ENCODE measurements around the gene LRRC10. TPM values are rescaled to one million over a fixed set of nuclear protein-coding genes. Genes with fewer than 3 reads are reported as not detected.

LRRC10 gene
- total and polyA plus RNA-seq, 11 donors: 7.4 to 82.9 (median 36.6) TPM

DNA sequence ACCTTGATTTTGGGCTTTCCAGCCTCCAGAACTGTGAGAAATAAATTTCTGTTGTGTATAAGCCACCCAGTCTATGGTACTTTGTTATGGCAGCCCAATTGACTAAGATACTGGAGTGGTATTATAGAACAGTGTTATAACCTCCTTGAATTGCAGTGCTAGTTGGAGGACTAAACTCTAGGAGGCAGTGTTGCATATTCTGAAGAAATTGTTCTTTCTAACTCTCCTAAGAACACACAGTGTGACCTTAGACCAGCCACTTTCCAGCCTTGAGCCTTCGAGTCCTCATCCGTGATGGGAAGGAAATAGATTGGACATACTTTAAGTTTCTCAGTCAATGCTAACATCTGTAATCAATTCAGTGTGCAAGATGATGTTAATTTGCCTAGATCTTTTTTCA is 22.4 kb upstream of the LRRC10 start:
- WGBS, 4 donors: 89 to 97% (median 93%) methylated on average over 2 of the region's 2 CpGs
- intact Hi-C loops (cut with DNase I): loop anchor here in 1 of 10 donors (10.0 kb wide), 1 partner anchor 238 kb away; no protein-coding TSS in a partner anchor
- TF ChIP-seq POLR2A (IDR thresholded peaks at IDR 0.05) (no peak), CTCF (IDR thresholded peaks at IDR 0.05) (no peak)
- ATAC-seq (no peak), DNase-seq (no peak)
- Histone ChIP-seq H3K4me3 (no peak overlapping the region), H3K27ac (no peak overlapping the region), H3K4me1 (peaks cover 0 to 4% (median 0%) of the 10 kb centered on the region in 12 donors), H3K9me3 (no peaks in the 10 kb centered on the region), H3K27me3 (no peaks in the 10 kb centered on the region), H3K36me3 (no peaks in the 10 kb centered on the region)

- H3K27me3 ChIP-seq: no peaks in the 10 kb centered on the region
- intact Hi-C loops (cut with DNase I): loop anchor here in 1 of 10 donors (10.0 kb wide), 1 partner anchor 235 kb away; no protein-coding TSS in a partner anchor
- no peaks in the 10 kb centered on the region for H3K36me3 ChIP-seq
- 79 to 81% (median 80%) methylated on average over 6 of the region's 6 CpGs for WGBS, 4 donors
- TF ChIP-seq POLR2A (IDR thresholded peaks at IDR 0.05) (no peak), CTCF (IDR thresholded peaks at IDR 0.05) (peak in 1 of 12 donors; percentile 8)
- no peaks in the 10 kb centered on the region for H3K9me3 ChIP-seq
- no peak overlapping the region for H3K4me3 ChIP-seq
- no peak for DNase-seq
- H3K4me1 ChIP-seq: peaks cover 0 to 10% (median 0%) of the 10 kb centered on the region in 12 donors
- no peak overlapping the region for H3K27ac ChIP-seq
- no peak for ATAC-seq
Measured at GRCh38 chr12:69630191-69630590, 19.5 kb upstream of the LRRC10 start.

DNA sequence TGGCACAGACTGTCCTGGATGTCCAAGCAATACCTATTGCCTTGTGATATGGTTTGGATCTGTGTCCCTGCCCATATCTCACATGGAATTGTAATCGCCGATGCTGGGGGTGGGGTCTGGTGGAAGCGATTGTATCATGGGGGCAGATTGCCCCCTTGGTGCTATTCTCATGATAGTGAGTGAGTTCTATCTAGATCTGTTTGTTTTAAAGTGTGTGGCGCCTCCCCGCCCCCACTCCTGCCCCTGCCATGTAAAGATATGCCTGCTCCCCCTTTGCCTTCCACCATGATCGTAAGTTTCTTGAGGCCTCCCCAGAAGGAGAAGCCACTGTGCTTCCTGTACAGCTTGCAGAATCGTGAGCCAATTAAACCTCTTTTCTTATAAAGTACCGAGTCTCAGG is 16.8 kb upstream of the LRRC10 start:
- WGBS, 4 donors: 65 to 90% (median 73%) methylated on average over 8 of the region's 8 CpGs
- no peaks in the 10 kb centered on the region for H3K27me3 ChIP-seq
- no peak for TF ChIP-seq CTCF (IDR thresholded peaks at IDR 0.05)
- no peak for TF ChIP-seq POLR2A (IDR thresholded peaks at IDR 0.05)
- DNase-seq (no peak), ATAC-seq (no peak)
- H3K4me3 ChIP-seq: no peak overlapping the region
- H3K9me3 ChIP-seq: no peaks in the 10 kb centered on the region
- H3K4me1 ChIP-seq: peaks cover 0 to 19% (median 2%) of the 10 kb centered on the region in 12 donors
- H3K27ac ChIP-seq: peak overlapping the region in 2 of 12 donors; percentile 5 to 17
- intact Hi-C loops (cut with DNase I): no loop called here
- no peaks in the 10 kb centered on the region for H3K36me3 ChIP-seq

DNA sequence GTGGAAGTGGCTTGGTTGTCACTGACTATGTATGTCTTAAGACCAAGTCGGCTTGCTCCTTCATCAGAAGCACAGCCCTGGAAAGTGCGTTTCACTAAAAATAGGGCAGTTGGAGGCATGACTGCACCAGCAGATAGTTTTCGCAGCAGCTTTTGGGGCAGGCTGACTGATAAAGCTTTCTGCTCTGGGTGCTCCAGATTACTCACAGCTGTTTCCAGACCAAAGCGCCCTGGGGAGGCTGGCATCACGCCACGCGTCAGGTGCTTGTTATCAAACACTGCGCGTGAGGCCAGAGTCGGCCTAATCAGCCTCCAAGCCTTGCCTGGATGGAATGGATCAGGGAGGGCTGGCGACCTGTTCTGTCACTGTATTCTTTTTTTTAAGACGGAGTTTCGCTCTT is 13.3 kb upstream of the LRRC10 start:
- peak; percentile 84 to 89 (median 87) for ATAC-seq
- peak overlapping the region in 11 of 12 donors; percentile 57 to 86 (median 64) for H3K27ac ChIP-seq

More for the DNA sequence above, 13.3 kb upstream of the LRRC10 start:
- Histone ChIP-seq H3K27me3 (no peaks in the 10 kb centered on the region), H3K4me1 (peaks cover 0 to 28% (median 5%) of the 10 kb centered on the region in 12 donors), H3K9me3 (no peaks in the 10 kb centered on the region), H3K4me3 (peak overlapping the region in 1 of 12 donors; percentile 10), H3K36me3 (no peaks in the 10 kb centered on the region)
- TF ChIP-seq CTCF (IDR thresholded peaks at IDR 0.05) (no peak), POLR2A (IDR thresholded peaks at IDR 0.05) (no peak)
- intact Hi-C loops (cut with DNase I): no loop called here
- 28 to 46% (median 29%) methylated on average over 12 to 13 of the region's 13 CpGs for WGBS, 4 donors
- DNase-seq: peak; percentile 78 to 92 (median 85)
